ENCODE measurements around the gene NRP1.
"Not testable (repeated sequence)": the region's sequence is repeated elsewhere in the genome, so short reads cannot be mapped to it uniquely, and the experiment has no call there.

The NRP1 gene

GRCh38 chr10:33315891-33316290 lies 18.6 kb downstream of the NRP1 start:
- no peak for DNase-seq

GRCh38 chr10:33314811-33315561 lies 19.5 kb downstream of the NRP1 start:
- DNase-seq, result no peak

GRCh38 chr10:33311640-33312039 lies 22.8 kb downstream of the NRP1 start:
- DNase-seq, result no peak

GRCh38 chr10:33310853-33311252 lies 23.6 kb downstream of the NRP1 start:
- DNase-seq, result no peak

- no peak for DNase-seq
Measured at GRCh38 chr10:33309406-33309805, 25.1 kb downstream of the NRP1 start.

GRCh38 chr10:33307835-33308234 lies 26.6 kb downstream of the NRP1 start:
- no peak for DNase-seq

GRCh38 chr10:33306701-33307519 lies 27.6 kb downstream of the NRP1 start:
- no peak for DNase-seq

- DNase-seq, result no peak
Measured at GRCh38 chr10:33306126-33306525, 28.3 kb downstream of the NRP1 start.

GRCh38 chr10:33304423-33305225 lies 29.8 kb downstream of the NRP1 start:
- no peak for DNase-seq

- DNase-seq, result no peak
Measured at GRCh38 chr10:33303988-33304387, 30.5 kb downstream of the NRP1 start.

- no peak for DNase-seq
Measured at GRCh38 chr10:33302208-33302829, 32.1 kb downstream of the NRP1 start.

- DNase-seq, result no peak
Measured at GRCh38 chr10:33301097-33301789, 33.2 kb downstream of the NRP1 start.

- not testable (repeated sequence) for DNase-seq
Measured at GRCh38 chr10:33300544-33300943, 33.9 kb downstream of the NRP1 start.

- DNase-seq, result no peak
Measured at GRCh38 chr10:33298893-33299292, 35.6 kb downstream of the NRP1 start.

- DNase-seq, result no peak
Measured at GRCh38 chr10:33298110-33298509, 36.4 kb downstream of the NRP1 start.

GRCh38 chr10:33295851-33296250 lies 38.6 kb downstream of the NRP1 start:
- no peak for DNase-seq

- no peak for DNase-seq
Measured at GRCh38 chr10:33293531-33294170, 40.8 kb downstream of the NRP1 start.

GRCh38 chr10:33293076-33293475 lies 41.4 kb downstream of the NRP1 start:
- DNase-seq, result no peak

- no peak for DNase-seq
Measured at GRCh38 chr10:33291053-33291592, 43.3 kb downstream of the NRP1 start.

- no peak for DNase-seq
Measured at GRCh38 chr10:33290321-33291052, 44.0 kb downstream of the NRP1 start.

- DNase-seq, result no peak
Measured at GRCh38 chr10:33289776-33290175, 44.7 kb downstream of the NRP1 start.

All from activated CD4-positive, alpha-beta T cell treated with anti-CD3 and anti-CD28 coated beads, Interleukin-2, amount 50 U/mL, for 48 hours (primary cell).